Measurements from ENCODE around the gene TRMT1.

TRMT1 gene

GRCh38 chr19:13089857-13090507 lies 26.6 kb downstream of the TRMT1 start:
- no peak for DNase-seq

GRCh38 chr19:13089139-13089856 lies 27.2 kb downstream of the TRMT1 start:
- DNase-seq, result no peak

GRCh38 chr19:13087795-13088537 lies 28.6 kb downstream of the TRMT1 start:
- no peak for DNase-seq

GRCh38 chr19:13087295-13087694 lies 29.2 kb downstream of the TRMT1 start:
- no peak for DNase-seq

GRCh38 chr19:13086341-13086740 lies 30.2 kb downstream of the TRMT1 start:
- no peak for DNase-seq

- DNase-seq, result no peak
These were observed 30.9 kb downstream of the TRMT1 start for GRCh38 chr19:13085666-13086065.

- no peak for DNase-seq
These were observed 32.9 kb downstream of the TRMT1 start for GRCh38 chr19:13083627-13084026.

- DNase-seq, result no peak
These were observed 33.5 kb downstream of the TRMT1 start for GRCh38 chr19:13083008-13083404.

GRCh38 chr19:13082192-13083007 lies 34.1 kb downstream of the TRMT1 start:
- no peak for DNase-seq

- no peak for DNase-seq
These were observed 37.0 kb downstream of the TRMT1 start for GRCh38 chr19:13079542-13079986.

GRCh38 chr19:13078897-13079541 lies 37.5 kb downstream of the TRMT1 start:
- no peak for DNase-seq

GRCh38 chr19:13078381-13078780 lies 38.2 kb downstream of the TRMT1 start:
- DNase-seq, result no peak

GRCh38 chr19:13077240-13077639 lies 39.3 kb downstream of the TRMT1 start:
- no peak for DNase-seq

- DNase-seq, result no peak
These were observed 39.8 kb downstream of the TRMT1 start for GRCh38 chr19:13076787-13077186.

- DNase-seq, result no peak
These were observed 40.2 kb downstream of the TRMT1 start for GRCh38 chr19:13076320-13076719.

GRCh38 chr19:13074378-13074777 lies 42.2 kb downstream of the TRMT1 start:
- DNase-seq, result no peak

- no peak for DNase-seq
These were observed 43.3 kb downstream of the TRMT1 start for GRCh38 chr19:13073263-13073662.

GRCh38 chr19:13072188-13072908 lies 44.2 kb downstream of the TRMT1 start:
- no peak for DNase-seq

GRCh38 chr19:13071444-13072187 lies 44.9 kb downstream of the TRMT1 start:
- DNase-seq, result no peak

- no peak for DNase-seq
These were observed 46.0 kb downstream of the TRMT1 start for GRCh38 chr19:13070425-13071140.
